Measurements from ENCODE around the gene SMARCA2. TPM values are rescaled to one million over a fixed set of nuclear protein-coding genes. Genes with fewer than 3 reads are reported as not detected.

The SMARCA2 gene
- total RNA-seq, 1 donor from 2014 or later, result 19.7 TPM

- TF ChIP-seq CTCF (IDR thresholded peaks at IDR 0.05; ENCODE audit: insufficient read depth, low read length, severe bottlenecking), result no peak
- FAIRE-seq (no peak), DNase-seq (ENCODE audit: low read depth) (no peak)
- no peaks in the 10 kb centered on the region for H3K36me3 ChIP-seq (ENCODE audit: control insufficient read depth, insufficient read depth, low read length)
- no peaks in the 10 kb centered on the region for H3K27me3 ChIP-seq (ENCODE audit: control insufficient read depth, insufficient read depth, low read length)
- H3K4me3 ChIP-seq (ENCODE audit: low read depth, low read length), result no peak overlapping the region
Measured at GRCh38 chr9:2231101-2231500, 216.0 kb downstream of the SMARCA2 start.

DNA sequence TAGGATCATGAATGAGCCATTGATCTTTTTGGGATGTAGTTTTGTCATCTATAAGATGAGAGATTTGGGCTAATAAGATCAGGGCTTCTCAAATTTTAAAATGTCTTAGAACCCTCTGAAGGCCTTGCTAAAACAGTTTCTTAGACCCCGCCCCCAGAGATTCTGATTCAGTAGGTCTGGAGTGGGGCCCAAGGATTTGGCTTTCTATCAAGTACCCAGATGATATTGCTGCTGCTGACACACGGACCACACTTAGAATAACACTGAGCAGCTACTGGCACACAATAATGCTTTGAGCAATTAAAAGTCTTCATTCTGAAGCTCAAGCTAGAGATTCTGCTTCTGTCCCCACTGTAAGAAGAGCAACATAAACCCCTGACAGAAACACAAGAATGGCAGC, 216.7 kb downstream of the SMARCA2 start:
- no peak for FAIRE-seq
- TF ChIP-seq CTCF (IDR thresholded peaks at IDR 0.05; ENCODE audit: insufficient read depth, low read length, severe bottlenecking), result no peak

GRCh38 chr9:2233274-2233673, 218.1 kb downstream of the SMARCA2 start:
- H3K4me3 ChIP-seq (ENCODE audit: low read depth, low read length), result no peak overlapping the region
- FAIRE-seq (no peak), DNase-seq (ENCODE audit: low read depth) (no peak)
- TF ChIP-seq CTCF (IDR thresholded peaks at IDR 0.05; ENCODE audit: insufficient read depth, low read length, severe bottlenecking), result no peak
- H3K27me3 ChIP-seq (ENCODE audit: control insufficient read depth, insufficient read depth, low read length), result no peaks in the 10 kb centered on the region
- no peaks in the 10 kb centered on the region for H3K36me3 ChIP-seq (ENCODE audit: control insufficient read depth, insufficient read depth, low read length)

More for the DNA sequence above, 216.7 kb downstream of the SMARCA2 start:
- Histone ChIP-seq H3K4me3 (ENCODE audit: low read depth, low read length) (no peak overlapping the region), H3K27me3 (ENCODE audit: control insufficient read depth, insufficient read depth, low read length) (no peaks in the 10 kb centered on the region), H3K36me3 (ENCODE audit: control insufficient read depth, insufficient read depth, low read length) (no peaks in the 10 kb centered on the region)
- DNase-seq (ENCODE audit: low read depth), result no peak

DNA sequence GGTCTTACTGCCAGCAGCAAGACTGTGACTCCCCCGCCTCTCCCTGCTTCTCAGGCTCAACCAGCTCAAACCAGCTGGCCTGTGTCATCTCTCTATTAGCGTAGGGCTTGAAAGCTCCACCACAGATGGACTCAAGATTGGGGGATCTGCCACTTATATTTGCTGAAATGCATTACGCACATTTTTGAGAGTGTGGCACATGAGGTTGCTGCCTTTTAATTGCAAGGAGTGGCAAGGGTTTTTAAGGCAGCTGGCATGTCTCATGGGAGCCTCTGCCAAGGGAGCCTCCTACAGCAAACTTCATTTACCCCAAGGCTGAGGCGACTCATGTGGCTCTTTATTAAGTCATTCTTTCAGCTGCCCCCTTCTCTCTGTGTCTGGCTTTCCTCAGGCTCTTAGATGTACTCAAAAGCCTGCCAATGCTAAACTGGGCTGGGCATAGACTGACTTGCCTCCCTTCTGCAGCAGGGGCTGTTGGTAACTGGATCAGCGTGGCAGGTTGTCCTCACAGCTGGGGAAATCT, 219.3 kb downstream of the SMARCA2 start:
- DNase-seq (ENCODE audit: low read depth) (no peak), FAIRE-seq (no peak)
- no peak for TF ChIP-seq CTCF (IDR thresholded peaks at IDR 0.05; ENCODE audit: insufficient read depth, low read length, severe bottlenecking)
- Histone ChIP-seq H3K36me3 (ENCODE audit: control insufficient read depth, insufficient read depth, low read length) (no peaks in the 10 kb centered on the region), H3K4me3 (ENCODE audit: low read depth, low read length) (no peak overlapping the region), H3K27me3 (ENCODE audit: control insufficient read depth, insufficient read depth, low read length) (no peaks in the 10 kb centered on the region)

- no peak for TF ChIP-seq CTCF (IDR thresholded peaks at IDR 0.05; ENCODE audit: insufficient read depth, low read length, severe bottlenecking)
- FAIRE-seq, result no peak
- no peaks in the 10 kb centered on the region for H3K36me3 ChIP-seq (ENCODE audit: control insufficient read depth, insufficient read depth, low read length)
Measured at GRCh38 chr9:2235623-2236022, 220.5 kb downstream of the SMARCA2 start.

DNA sequence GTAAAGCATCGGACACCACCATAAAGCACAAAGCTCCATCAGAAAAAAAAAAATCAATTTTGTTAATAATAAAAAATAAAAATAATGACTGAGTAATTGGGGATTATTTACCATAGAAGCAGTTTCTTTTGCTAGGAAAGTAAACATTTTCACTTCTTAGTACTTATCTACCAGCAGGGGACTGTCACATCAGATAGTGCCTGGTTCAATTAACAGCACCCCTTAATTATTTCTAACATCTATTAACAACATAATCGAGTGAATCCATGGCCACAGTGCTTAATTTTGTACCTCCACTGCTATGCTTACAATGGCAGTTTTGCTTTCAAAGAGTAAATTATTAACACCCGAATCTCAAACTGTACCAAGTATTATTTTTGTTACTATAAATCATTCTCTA, 221.7 kb downstream of the SMARCA2 start:
- no peaks in the 10 kb centered on the region for H3K36me3 ChIP-seq (ENCODE audit: control insufficient read depth, insufficient read depth, low read length)
- FAIRE-seq, result no peak

More at GRCh38 chr9:2235623-2236022, 220.5 kb downstream of the SMARCA2 start:
- H3K4me3 ChIP-seq (ENCODE audit: low read depth, low read length), result no peak overlapping the region
- DNase-seq (ENCODE audit: low read depth), result no peak
- no peaks in the 10 kb centered on the region for H3K27me3 ChIP-seq (ENCODE audit: control insufficient read depth, insufficient read depth, low read length)

More for the DNA sequence above, 221.7 kb downstream of the SMARCA2 start:
- no peak for TF ChIP-seq CTCF (IDR thresholded peaks at IDR 0.05; ENCODE audit: insufficient read depth, low read length, severe bottlenecking)
- Histone ChIP-seq H3K4me3 (ENCODE audit: low read depth, low read length) (no peak overlapping the region), H3K27me3 (ENCODE audit: control insufficient read depth, insufficient read depth, low read length) (no peaks in the 10 kb centered on the region)
- no peak for DNase-seq (ENCODE audit: low read depth)
